ENCODE results near the gene GRM8. TPM values are rescaled to one million over a fixed set of nuclear protein-coding genes. Genes with fewer than 3 reads are reported as not detected.

GRM8 gene
- total and polyA plus RNA-seq, 10 of the 15 experiments (the other 5 are each of a cell fraction or from before 2014, with no cell fraction given): 0.33 to 7.1 (median 0.45) TPM; not detected in 2

DNA sequence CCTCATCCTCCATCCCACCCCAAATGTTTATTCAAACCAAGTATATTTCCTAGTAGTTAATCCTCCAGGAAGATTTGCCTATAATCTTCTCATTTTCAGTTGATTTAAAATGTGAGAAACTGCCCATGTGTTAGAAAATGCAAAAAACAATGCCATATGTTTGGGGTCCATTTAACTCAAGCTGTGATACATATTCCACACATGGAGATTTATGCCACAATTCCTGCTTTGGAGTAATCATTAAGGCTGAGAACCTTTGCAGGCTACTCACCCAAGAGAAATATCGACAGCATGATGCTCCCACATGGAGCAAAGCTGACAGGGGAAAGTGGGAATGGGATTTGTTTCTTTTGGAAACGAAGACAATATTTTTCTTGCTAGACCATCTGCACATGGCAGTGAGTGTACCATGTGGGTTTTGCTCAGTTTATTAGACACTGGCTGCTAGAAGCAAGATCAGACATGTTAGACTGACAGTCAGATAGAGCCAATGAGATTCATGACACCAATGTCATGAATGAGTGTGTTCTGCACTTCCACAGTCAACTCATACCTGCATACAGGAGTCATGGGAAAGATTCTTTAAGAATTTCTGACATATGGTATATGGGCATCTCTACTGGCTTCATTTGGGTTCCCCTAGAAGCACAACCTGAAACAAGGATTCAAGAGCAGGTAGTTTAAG lies 3.4 kb upstream of the GRM8 start:
- no peak for ATAC-seq

More for the DNA sequence above, 3.4 kb upstream of the GRM8 start:
- H3K79me2 ChIP-seq (ENCODE audit: control insufficient read depth, insufficient read depth, low read length): no peaks in the 10 kb centered on the region
- ChIA-PET SMC1A (ENCODE audit: uncharacterized antibody, unreplicated experiment) (no interaction called here), POLR2A (no interaction called here), RAD21 (ENCODE audit: unreplicated experiment) (no interaction called here), CTCF (no interaction called here)
- no peak overlapping the region for H3K4me2 ChIP-seq (ENCODE audit: control insufficient read depth, insufficient read depth)
- DNase-seq (ENCODE audit: low read depth, low spot score) (no peak), FAIRE-seq (no peak)
- no peak overlapping the region for H3K27ac ChIP-seq (ENCODE audit: control insufficient read depth, insufficient read depth)
- H3K9me3 ChIP-seq (replicated peaks; ENCODE audit: control insufficient read depth, insufficient read depth, low read length): no peaks in the 10 kb centered on the region
- 5% methylated on average over 2 of the region's 2 CpGs for WGBS (ENCODE audit: insufficient coverage, insufficient replicate concordance, low lambda C conversion rate, missing lambda C conversion rate)
- BruUV-seq (replicated peaks): no TSS peak
- H3K36me3 ChIP-seq (ENCODE audit: control insufficient read depth in 2 of 2, insufficient read depth in 2 of 2, low read length in 1 of 2): no peaks in the 10 kb centered on the region
- H3K27me3 ChIP-seq (replicated peaks in 1 of 2; ENCODE audit: control insufficient read depth in 2 of 2, insufficient read depth in 2 of 2, low read length in 1 of 2): peaks cover 2 to 17% of the 10 kb centered on the region in 2 experiments
- H4K20me1 ChIP-seq (ENCODE audit: control insufficient read depth, insufficient read depth): no peaks in the 10 kb centered on the region
- no peak overlapping the region for H3K9ac ChIP-seq (ENCODE audit: control insufficient read depth, insufficient read depth, low read length)
- peaks cover 10% of the 10 kb centered on the region for H3K4me1 ChIP-seq (ENCODE audit: control insufficient read depth, insufficient read depth, low read length)
- H3K4me3 ChIP-seq: no peak overlapping the region
- TF ChIP-seq PAX5 (IDR thresholded peaks at IDR 0.05; ENCODE audit: borderline replicate concordance, low read depth, low read length): no peak
- TF ChIP-seq, protein P1, sequence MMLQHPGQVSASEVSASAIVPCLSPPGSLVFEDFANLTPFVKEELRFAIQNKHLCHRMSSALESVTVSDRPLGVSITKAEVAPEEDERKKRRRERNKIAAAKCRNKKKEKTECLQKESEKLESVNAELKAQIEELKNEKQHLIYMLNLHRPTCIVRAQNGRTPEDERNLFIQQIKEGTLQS (IDR thresholded peaks at IDR 0.05; ENCODE audit: borderline replicate concordance, extremely low read depth, low read depth, low read length): no peak
- TF ChIP-seq NFYB (IDR thresholded peaks at IDR 0.05; ENCODE audit: insufficient read depth, low read depth, low read length): no peak
- no peak for TF ChIP-seq CBX5 (IDR thresholded peaks at IDR 0.05; ENCODE audit: low read depth)
- TF ChIP-seq, protein P2, sequence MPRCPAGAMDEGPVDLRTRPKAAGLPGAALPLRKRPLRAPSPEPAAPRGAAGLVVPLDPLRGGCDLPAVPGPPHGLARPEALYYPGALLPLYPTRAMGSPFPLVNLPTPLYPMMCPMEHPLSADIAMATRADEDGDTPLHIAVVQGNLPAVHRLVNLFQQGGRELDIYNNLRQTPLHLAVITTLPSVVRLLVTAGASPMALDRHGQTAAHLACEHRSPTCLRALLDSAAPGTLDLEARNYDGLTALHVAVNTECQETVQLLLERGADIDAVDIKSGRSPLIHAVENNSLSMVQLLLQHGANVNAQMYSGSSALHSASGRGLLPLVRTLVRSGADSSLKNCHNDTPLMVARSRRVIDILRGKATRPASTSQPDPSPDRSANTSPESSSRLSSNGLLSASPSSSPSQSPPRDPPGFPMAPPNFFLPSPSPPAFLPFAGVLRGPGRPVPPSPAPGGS (IDR thresholded peaks at IDR 0.05; ENCODE audit: borderline replicate concordance, insufficient read depth, low read depth, low read length, poor library complexity, severe bottlenecking): no peak
- TF ChIP-seq, protein P3, sequence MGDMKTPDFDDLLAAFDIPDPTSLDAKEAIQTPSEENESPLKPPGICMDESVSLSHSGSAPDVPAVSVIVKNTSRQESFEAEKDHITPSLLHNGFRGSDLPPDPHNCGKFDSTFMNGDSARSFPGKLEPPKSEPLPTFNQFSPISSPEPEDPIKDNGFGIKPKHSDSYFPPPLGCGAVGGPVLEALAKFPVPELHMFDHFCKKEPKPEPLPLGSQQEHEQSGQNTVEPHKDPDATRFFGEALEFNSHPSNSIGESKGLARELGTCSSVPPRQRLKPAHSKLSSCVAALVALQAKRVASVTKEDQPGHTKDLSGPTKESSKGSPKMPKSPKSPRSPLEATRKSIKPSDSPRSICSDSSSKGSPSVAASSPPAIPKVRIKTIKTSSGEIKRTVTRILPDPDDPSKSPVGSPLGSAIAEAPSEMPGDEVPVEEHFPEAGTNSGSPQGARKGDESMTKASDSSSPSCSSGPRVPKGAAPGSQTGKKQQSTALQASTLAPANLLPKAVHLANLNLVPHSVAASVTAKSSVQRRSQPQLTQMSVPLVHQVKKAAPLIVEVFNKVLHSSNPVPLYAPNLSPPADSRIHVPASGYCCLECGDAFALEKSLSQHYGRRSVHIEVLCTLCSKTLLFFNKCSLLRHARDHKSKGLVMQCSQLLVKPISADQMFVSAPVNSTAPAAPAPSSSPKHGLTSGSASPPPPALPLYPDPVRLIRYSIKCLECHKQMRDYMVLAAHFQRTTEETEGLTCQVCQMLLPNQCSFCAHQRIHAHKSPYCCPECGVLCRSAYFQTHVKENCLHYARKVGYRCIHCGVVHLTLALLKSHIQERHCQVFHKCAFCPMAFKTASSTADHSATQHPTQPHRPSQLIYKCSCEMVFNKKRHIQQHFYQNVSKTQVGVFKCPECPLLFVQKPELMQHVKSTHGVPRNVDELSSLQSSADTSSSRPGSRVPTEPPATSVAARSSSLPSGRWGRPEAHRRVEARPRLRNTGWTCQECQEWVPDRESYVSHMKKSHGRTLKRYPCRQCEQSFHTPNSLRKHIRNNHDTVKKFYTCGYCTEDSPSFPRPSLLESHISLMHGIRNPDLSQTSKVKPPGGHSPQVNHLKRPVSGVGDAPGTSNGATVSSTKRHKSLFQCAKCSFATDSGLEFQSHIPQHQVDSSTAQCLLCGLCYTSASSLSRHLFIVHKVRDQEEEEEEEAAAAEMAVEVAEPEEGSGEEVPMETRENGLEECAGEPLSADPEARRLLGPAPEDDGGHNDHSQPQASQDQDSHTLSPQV (IDR thresholded peaks at IDR 0.05): no peak
- TF ChIP-seq IRF4 (IDR thresholded peaks at IDR 0.05; ENCODE audit: low read depth, low read length): no peak
- no peak for TF ChIP-seq CHD4 (IDR thresholded peaks at IDR 0.05)
- no peak for TF ChIP-seq HCFC1 (IDR thresholded peaks at IDR 0.05; ENCODE audit: low read length)
- TF ChIP-seq EED (IDR thresholded peaks at IDR 0.05; ENCODE audit: low read depth): no peak
- in situ Hi-C loops (cut with MboI) (no loop called here), intact Hi-C loops (cut with micrococcal nuclease; ENCODE audit: unreplicated experiment) (no loop called here)
- no peak overlapping the region for H2AFZ ChIP-seq (ENCODE audit: control insufficient read depth, low read depth, low read length)

Data from GM12878 (cell line).